Neural crest cell (in vitro differentiated cells): ENCODE results near the gene ABCB1. TPM values are rescaled to one million over a fixed set of nuclear protein-coding genes. Genes with fewer than 3 reads are reported as not detected.
A peak's percentile ranks its signal among the peaks of the same experiment; 100 is the strongest.

Experiments used
- DNase-seq: peaks from one replicate; pipeline ENCODE4 v3.0.0; 2021; ENCODE audit warnings: low read depth, mixed read lengths, low spot score
- H3K27ac Mint-ChIP-seq: one replicate; pipeline ENCODE4 v1.8.0; 2021; ENCODE audit warnings: mild to moderate bottlenecking, mixed read lengths; ENCODE audit not compliant: unreplicated experiment
- H3K27me3 Mint-ChIP-seq: 2 replicates; pipeline ENCODE4 v1.8.0; 2021; ENCODE audit warnings: low read depth, mild to moderate bottlenecking, mixed read lengths
- H3K36me3 Mint-ChIP-seq: 2 replicates; pipeline ENCODE4 v1.8.0; 2021; ENCODE audit warnings: low read depth, mild to moderate bottlenecking, mixed read lengths
- H3K4me1 Mint-ChIP-seq: 2 replicates; pipeline ENCODE4 v1.8.0; 2021; ENCODE audit warnings: mixed read lengths
- H3K4me3 Mint-ChIP-seq: one replicate; pipeline ENCODE4 v1.8.0; 2021; ENCODE audit warnings: mild to moderate bottlenecking, mixed read lengths
- H3K9me3 Mint-ChIP-seq: 2 replicates; pipeline ENCODE4 v1.8.0; 2021; ENCODE audit warnings: mixed read lengths
- total RNA-seq: library from RNA; stranded (reverse); gene quantifications from 2 replicates; pipeline ENCODE4 v1.2.1, GENCODE V29; 2021
- TF ChIP-seq, protein P1 (sequence below): fragments of 200-600 bp; sonication (generic); conservative IDR thresholded peaks from 2 replicates; pipeline ENCODE4 v1.5.0; 2021; ENCODE audit warnings: antibody characterized with exemption, mild to moderate bottlenecking

Gene ABCB1
- total RNA-seq, 1 donor from 2014 or later, result 5.6 TPM

DNA sequence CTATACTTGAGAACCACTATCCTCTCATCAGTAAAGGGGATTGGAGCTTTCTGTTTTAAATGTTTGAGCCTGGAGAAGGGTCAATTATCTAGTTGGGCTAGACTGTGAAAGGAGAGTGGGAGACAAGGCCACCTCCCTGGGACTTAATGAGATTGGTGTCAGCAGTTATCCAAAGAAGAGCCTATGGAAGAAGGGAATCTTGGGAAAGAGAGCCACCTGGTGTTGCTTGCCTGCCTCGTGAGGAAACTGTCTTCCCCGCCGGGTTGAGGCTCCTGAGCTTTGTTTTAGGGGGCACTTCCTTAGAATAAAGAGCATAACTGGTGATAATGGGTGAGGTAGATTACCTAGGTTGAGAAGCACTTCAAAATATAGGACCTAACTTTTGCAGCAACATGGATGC, 93.2 kb downstream of the ABCB1 start:
- no peak overlapping the region for H3K4me3 Mint-ChIP-seq

GRCh38 chr7:87506246-87507180, 94.2 kb downstream of the ABCB1 start:
- TF ChIP-seq, protein P1, sequence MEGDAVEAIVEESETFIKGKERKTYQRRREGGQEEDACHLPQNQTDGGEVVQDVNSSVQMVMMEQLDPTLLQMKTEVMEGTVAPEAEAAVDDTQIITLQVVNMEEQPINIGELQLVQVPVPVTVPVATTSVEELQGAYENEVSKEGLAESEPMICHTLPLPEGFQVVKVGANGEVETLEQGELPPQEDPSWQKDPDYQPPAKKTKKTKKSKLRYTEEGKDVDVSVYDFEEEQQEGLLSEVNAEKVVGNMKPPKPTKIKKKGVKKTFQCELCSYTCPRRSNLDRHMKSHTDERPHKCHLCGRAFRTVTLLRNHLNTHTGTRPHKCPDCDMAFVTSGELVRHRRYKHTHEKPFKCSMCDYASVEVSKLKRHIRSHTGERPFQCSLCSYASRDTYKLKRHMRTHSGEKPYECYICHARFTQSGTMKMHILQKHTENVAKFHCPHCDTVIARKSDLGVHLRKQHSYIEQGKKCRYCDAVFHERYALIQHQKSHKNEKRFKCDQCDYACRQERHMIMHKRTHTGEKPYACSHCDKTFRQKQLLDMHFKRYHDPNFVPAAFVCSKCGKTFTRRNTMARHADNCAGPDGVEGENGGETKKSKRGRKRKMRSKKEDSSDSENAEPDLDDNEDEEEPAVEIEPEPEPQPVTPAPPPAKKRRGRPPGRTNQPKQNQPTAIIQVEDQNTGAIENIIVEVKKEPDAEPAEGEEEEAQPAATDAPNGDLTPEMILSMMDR, result peak; percentile 64
- Mint-ChIP-seq H3K4me1 (peaks cover 16% of the 10 kb centered on the region), H3K36me3 (no peaks in the 10 kb centered on the region), H3K27ac (no peak overlapping the region), H3K9me3 (no peaks in the 10 kb centered on the region), H3K4me3 (no peak overlapping the region), H3K27me3 (no peaks in the 10 kb centered on the region)
- no peak for DNase-seq

More for the DNA sequence above, 93.2 kb downstream of the ABCB1 start:
- TF ChIP-seq, protein P1, result peak; percentile 38
- no peak for DNase-seq
- Mint-ChIP-seq H3K27ac (no peak overlapping the region), H3K4me1 (peaks cover 16% of the 10 kb centered on the region), H3K27me3 (no peaks in the 10 kb centered on the region), H3K36me3 (no peaks in the 10 kb centered on the region), H3K9me3 (no peaks in the 10 kb centered on the region)

DNA sequence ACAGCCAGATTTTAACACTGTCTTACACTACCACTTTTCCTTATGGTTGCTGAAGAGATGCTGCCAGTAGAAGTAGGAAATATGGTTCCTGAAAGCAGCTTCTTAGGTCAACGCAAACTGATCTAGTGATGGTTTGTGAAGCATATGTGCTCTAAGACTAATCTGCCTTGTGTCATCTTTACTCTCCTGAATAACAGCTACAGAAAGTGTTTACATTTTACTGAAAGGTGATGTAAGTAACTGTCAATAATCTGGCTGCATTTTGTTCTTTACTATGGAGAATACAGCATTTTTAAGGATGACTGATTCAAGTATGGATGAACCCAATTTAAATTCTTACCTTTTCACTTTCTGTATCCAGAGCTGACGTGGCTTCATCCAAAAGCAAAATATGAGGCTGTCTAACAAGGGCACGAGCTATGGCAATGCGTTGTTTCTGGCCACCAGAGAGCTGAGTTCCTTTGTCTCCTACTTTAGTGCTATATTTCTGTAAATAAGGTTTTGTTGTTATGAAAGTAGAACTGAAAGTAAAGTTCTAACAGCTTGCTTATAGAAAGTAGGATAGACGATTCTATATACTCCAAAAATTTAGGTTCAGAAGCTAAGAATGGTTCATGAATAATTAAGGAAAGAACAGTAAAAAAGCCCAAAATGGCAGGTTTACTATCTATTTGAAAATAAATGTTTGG, 95.0 kb downstream of the ABCB1 start:
- H3K27ac Mint-ChIP-seq, result no peak overlapping the region
- TF ChIP-seq, protein P1, result no peak
- DNase-seq, result no peak
- H3K36me3 Mint-ChIP-seq, result peaks cover 3% of the 10 kb centered on the region
- H3K4me1 Mint-ChIP-seq, result peaks cover 16% of the 10 kb centered on the region
- H3K4me3 Mint-ChIP-seq, result no peak overlapping the region
- no peaks in the 10 kb centered on the region for H3K27me3 Mint-ChIP-seq
- no peaks in the 10 kb centered on the region for H3K9me3 Mint-ChIP-seq

DNA sequence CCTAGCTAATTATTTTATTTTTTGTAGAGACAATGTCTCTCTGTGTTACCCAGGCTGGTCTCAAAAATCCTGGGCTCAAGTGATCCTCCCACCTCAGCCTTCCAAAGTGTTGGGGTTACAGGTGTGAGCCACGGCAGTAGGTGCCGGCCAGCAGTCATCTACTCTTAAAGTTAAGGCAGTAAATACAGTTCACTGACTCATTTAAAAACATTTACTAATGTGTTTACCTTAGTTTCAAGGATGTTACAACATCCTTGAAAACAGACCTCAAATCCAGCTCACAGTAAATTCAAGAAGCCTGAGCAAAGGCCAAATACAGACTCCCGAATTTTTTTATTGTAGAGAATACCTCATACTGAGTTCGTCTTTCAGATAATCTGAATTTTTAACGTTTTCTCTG, 95.6 kb downstream of the ABCB1 start:
- Mint-ChIP-seq H3K4me3 (no peak overlapping the region), H3K27ac (no peak overlapping the region), H3K36me3 (peaks cover 4% of the 10 kb centered on the region), H3K4me1 (peaks cover 16% of the 10 kb centered on the region), H3K9me3 (no peaks in the 10 kb centered on the region), H3K27me3 (no peaks in the 10 kb centered on the region)
- DNase-seq, result no peak
- TF ChIP-seq, protein P1, result no peak

- Mint-ChIP-seq H3K4me1 (peaks cover 36% of the 10 kb centered on the region), H3K9me3 (no peaks in the 10 kb centered on the region), H3K36me3 (peaks cover 4% of the 10 kb centered on the region), H3K27ac (peak overlapping the region; percentile 36), H3K4me3 (no peak overlapping the region), H3K27me3 (no peaks in the 10 kb centered on the region)
- TF ChIP-seq, protein P1, result no peak
- no peak for DNase-seq
Observed at GRCh38 chr7:87499494-87499893, 101.2 kb downstream of the ABCB1 start.
